Tibial nerve (tissue), 4 donors: ENCODE measurements around the gene REN. TPM values are rescaled to one million over a fixed set of nuclear protein-coding genes. Genes with fewer than 3 reads are reported as not detected.
A peak's percentile ranks its signal among the peaks of the same experiment; 100 is the strongest.

Experiments
- DNase-seq, 2 donors: peaks; one replicate each; pipeline ENCODE4 v3.0.0-alpha.2; 2019; ENCODE audit warnings: low spot score in 2 of 2
- H3K27ac ChIP-seq, 4 donors: fragments of 200-600 bp; sonication (generic) in 3 of 4; one replicate each; pipeline ENCODE4 v1.5.1; 2017 to 2019; ENCODE audit warnings: mild to moderate bottlenecking in 1 of 4
- H3K27me3 ChIP-seq, 2 donors: fragments of 200-600 bp; sonication (generic) in 1 of 2; one replicate each; pipeline versions ENCODE4 v1.5.1 to v1.6.0; 2017 to 2019
- H3K36me3 ChIP-seq, 3 donors: fragments of 200-600 bp; sonication (generic); one replicate each; pipeline ENCODE4 v1.5.1; 2018 to 2019
- H3K4me1 ChIP-seq, 4 donors: fragments of 200-600 bp; sonication (generic) in 3 of 4; one replicate each; pipeline ENCODE4 v1.5.1; 2017 to 2019
- H3K4me3 ChIP-seq, 4 donors: fragments of 200-600 bp; sonication (generic) in 3 of 4; one replicate each; pipeline ENCODE4 v1.5.1; 2017 to 2019; ENCODE audit warnings: mild to moderate bottlenecking in 1 of 4, moderate library complexity in 1 of 4
- H3K9me3 ChIP-seq, 4 donors: fragments of 200-600 bp; sonication (generic) in 3 of 4; one replicate each; pipeline ENCODE4 v1.5.1; 2017 to 2019
- CTCF ChIP-seq, 5 experiments: fragments of 200-600 bp in 3 of 5; fragments of 450-650 bp in 2 of 5; sonication (generic) in 3 of 5; IDR thresholded peaks; one replicate each; pipeline ENCODE4 v1.5.1; 2016 to 2019; ENCODE audit warnings: antibody characterized with exemption in 5 of 5, mild to moderate bottlenecking in 3 of 5, moderate library complexity in 2 of 5
- EP300 ChIP-seq, 2 donors: sonication (generic); formaldehyde crosslinking; IDR thresholded peaks; one replicate each; pipeline ENCODE4 v1.6.1; 2017; ENCODE audit warnings: antibody characterized with exemption in 2 of 2, mild to moderate bottlenecking in 1 of 2
- POLR2A ChIP-seq, 2 donors: fragments of 450-650 bp; IDR thresholded peaks; one replicate each; pipeline ENCODE4 v1.6.1; 2017; ENCODE audit warnings: antibody characterized with exemption in 2 of 2, mild to moderate bottlenecking in 2 of 2, moderate library complexity in 2 of 2
- WGBS, 2 donors: methylation state at CpG; one replicate each; pipeline ENCODE4 v1.1.5; 2018; 5-methylcytosine and 5-hydroxymethylcytosine counted together
- total RNA-seq, 4 donors: library from RNA; depleted of rRNA; stranded (reverse); fragments of >200 nt; gene quantifications; one replicate each; pipeline ENCODE4 v1.1.0, GENCODE V29; 2016

REN gene
- not detected for total RNA-seq

GRCh38 chr1:204166219-204166618 is at the start of gene REN:
Gene REN, minus strand, starts transcription at chr1:204166337. Its CDS starts 44 bp downstream, at chr1:204166293.
- H3K4me1 ChIP-seq = peaks cover 0 to 4% (median 0%) of the 10 kb centered on the region in 4 donors
- WGBS, 2 donors = 56 to 62% methylated on average over 4 to 5 of the region's 5 CpGs

GRCh38 chr1:204213668-204214662 is 47.8 kb upstream of the REN start, which contains the start of gene GOLT1A:
Gene GOLT1A, minus strand, starts transcription at chr1:204213988. Its CDS starts 82 bp downstream, at chr1:204213906.
- peaks cover 0 to 11% (median 0%) of the 10 kb centered on the region in 4 donors for H3K4me1 ChIP-seq
- H3K27me3 ChIP-seq = peaks cover 0 to 34% of the 10 kb centered on the region in 2 donors
- peak within 1 kb of the TSS in 2 of 4 donors; percentile 7 to 26 for H3K4me3 ChIP-seq
- DNase-seq = peak; percentile 33 to 48
- TF ChIP-seq POLR2A (IDR thresholded peaks at IDR 0.05) = no peak
- TF ChIP-seq CTCF (IDR thresholded peaks at IDR 0.05) = peak; percentile 54 to 87 (median 68)
- peak in 1 of 2 donors; percentile 38 for TF ChIP-seq EP300 (IDR thresholded peaks at IDR 0.05)
- H3K9me3 ChIP-seq = no peaks in the 10 kb centered on the region
- peak within 1 kb of the TSS in 1 of 4 donors; percentile 22 for H3K27ac ChIP-seq
- no peaks in the 10 kb centered on the region for H3K36me3 ChIP-seq
- 9 to 13% methylated on average over 23 to 39 of the region's 41 CpGs for WGBS, 2 donors

More at GRCh38 chr1:204166219-204166618, at the start of gene REN:
- H3K36me3 ChIP-seq = no peaks in the 10 kb centered on the region
- peaks cover 0 to 25% (median 6%) of the 10 kb centered on the region in 4 donors for H3K9me3 ChIP-seq
- DNase-seq = no peak
- peaks cover 0 to 13% of the 10 kb centered on the region in 2 donors for H3K27me3 ChIP-seq
- no peak within 1 kb of the TSS for H3K27ac ChIP-seq
- no peak within 1 kb of the TSS for H3K4me3 ChIP-seq
- no peak for TF ChIP-seq EP300 (IDR thresholded peaks at IDR 0.05)
- TF ChIP-seq CTCF (IDR thresholded peaks at IDR 0.05) = no peak
- no peak for TF ChIP-seq POLR2A (IDR thresholded peaks at IDR 0.05)

GRCh38 chr1:204212715-204213114 is 46.6 kb upstream of the REN start:
- H3K36me3 ChIP-seq = no peaks in the 10 kb centered on the region
- peaks cover 0 to 11% (median 0%) of the 10 kb centered on the region in 4 donors for H3K4me1 ChIP-seq
- H3K9me3 ChIP-seq = no peaks in the 10 kb centered on the region
- no peak for TF ChIP-seq EP300 (IDR thresholded peaks at IDR 0.05)
- no peak for DNase-seq
- H3K4me3 ChIP-seq = no peak overlapping the region
- H3K27ac ChIP-seq = no peak overlapping the region
- 92 to 94% methylated on average over 3 of the region's 3 CpGs for WGBS, 2 donors
- peaks cover 0 to 34% of the 10 kb centered on the region in 2 donors for H3K27me3 ChIP-seq

- no peak for DNase-seq
- H3K4me3 ChIP-seq = no peak overlapping the region
- no peak for TF ChIP-seq CTCF (IDR thresholded peaks at IDR 0.05)
- no peak for TF ChIP-seq EP300 (IDR thresholded peaks at IDR 0.05)
- no peak for TF ChIP-seq POLR2A (IDR thresholded peaks at IDR 0.05)
- WGBS, 2 donors = 79 to 80% methylated on average over 7 of the region's 7 CpGs
- peaks cover 0 to 34% of the 10 kb centered on the region in 2 donors for H3K27me3 ChIP-seq
- peaks cover 0 to 21% (median 0%) of the 10 kb centered on the region in 4 donors for H3K4me1 ChIP-seq
- no peaks in the 10 kb centered on the region for H3K9me3 ChIP-seq
- H3K36me3 ChIP-seq = no peaks in the 10 kb centered on the region
- no peak overlapping the region for H3K27ac ChIP-seq
Observed at GRCh38 chr1:204211046-204211445, 44.9 kb upstream of the REN start.

- H3K27ac ChIP-seq = no peak overlapping the region
- no peaks in the 10 kb centered on the region for H3K9me3 ChIP-seq
- WGBS, 2 donors = 17 to 26% methylated on average over 10 to 13 of the region's 13 CpGs
- H3K36me3 ChIP-seq = no peaks in the 10 kb centered on the region
- DNase-seq = peak; percentile 48 to 72
- H3K4me3 ChIP-seq = no peak overlapping the region
- TF ChIP-seq CTCF (IDR thresholded peaks at IDR 0.05) = peak; percentile 82 to 95 (median 85)
- TF ChIP-seq POLR2A (IDR thresholded peaks at IDR 0.05) = no peak
- TF ChIP-seq EP300 (IDR thresholded peaks at IDR 0.05) = no peak
- H3K27me3 ChIP-seq = peaks cover 0 to 14% of the 10 kb centered on the region in 2 donors
- H3K4me1 ChIP-seq = peaks cover 0 to 10% (median 0%) of the 10 kb centered on the region in 4 donors
Observed at GRCh38 chr1:204207136-204207616, 41.0 kb upstream of the REN start.
